H1 (cell line): ENCODE data around the gene TMEM134. TPM values are rescaled to one million over a fixed set of nuclear protein-coding genes. Genes with fewer than 3 reads are reported as not detected.

Experiments
- CTCF ChIA-PET: fragments of 300-600 bp; sonication (Branson Sonifier 250); formaldehyde crosslinking; loops from one replicate; lab custom pipeline; 2021; ENCODE audit not compliant: partially characterized antibody; lab: Charles Lee
- POLR2A ChIA-PET: fragments of 300-600 bp; sonication (Branson Sonifier 250); formaldehyde crosslinking; loops from one replicate; lab custom pipeline; 2021; ENCODE audit warnings: inconsistent platforms; ENCODE audit not compliant: partially characterized antibody; lab: Charles Lee
- DNase-seq, 2 experiments: peaks; one replicate each; pipeline versions ENCODE4 v3.0.0 to v3.0.0-alpha.2; 2010 to 2022; ENCODE audit warnings: low spot score in 2 of 2, low read depth in 1 of 2, mixed read lengths in 1 of 2
- FAIRE-seq: peaks from 2 replicates; lab custom pipeline; 2011; peaks lifted over from hg19 to GRCh38; lab: Jason Lieb, UNC
- H2AFZ ChIP-seq: 2 replicates; pipeline ENCODE4 v1.8.1; 2012; ENCODE audit warnings: low read length, inconsistent platforms
- H2AK5ac ChIP-seq: 2 replicates; pipeline ENCODE4 v1.6.1; 2013; ENCODE audit warnings: low read depth, low read length
- H2BK120ac ChIP-seq: replicated peaks from 2 replicates; pipeline ENCODE3; 2013; ENCODE audit warnings: low read depth, low read length, inconsistent platforms
- H2BK12ac ChIP-seq: 2 replicates; pipeline ENCODE4 v1.6.1; 2013; ENCODE audit warnings: low read depth, low read length
- H2BK15ac ChIP-seq: 2 replicates; pipeline ENCODE4 v1.6.1; 2013; ENCODE audit warnings: low read length
- H2BK20ac ChIP-seq: 2 replicates; pipeline ENCODE4 v1.6.1; 2013; ENCODE audit warnings: low read length
- H2BK5ac ChIP-seq: 2 replicates; pipeline ENCODE4 v1.6.1; 2013; ENCODE audit warnings: low read depth, low read length
- H3K14ac ChIP-seq: 2 replicates; pipeline ENCODE4 v1.6.1; 2013; ENCODE audit warnings: inconsistent platforms; ENCODE audit not compliant: insufficient read length
- H3K18ac ChIP-seq: 2 replicates; pipeline ENCODE4 v1.6.1; 2013; ENCODE audit warnings: low read length; ENCODE audit errors: extremely low read depth
- H3K23ac ChIP-seq: 2 replicates; pipeline ENCODE4 v1.6.1; 2013; ENCODE audit warnings: inconsistent platforms; ENCODE audit not compliant: insufficient read length
- H3K23me2 ChIP-seq: 2 replicates; pipeline ENCODE4 v1.6.1; 2013; ENCODE audit warnings: low read depth, low read length
- H3K27ac ChIP-seq: 2 replicates; pipeline ENCODE4 v1.6.1; 2011; ENCODE audit warnings: low read depth, low read length, inconsistent platforms
- H3K27me3 ChIP-seq, 4 experiments: replicated peaks in 1 of 4; 1 replicate in 1 of 4; 2 replicates in 3 of 4; pipeline versions ENCODE4 v1.6.1 to v1.8.1; 2011 to 2013; ENCODE audit warnings: low read length in 3 of 4, mild to moderate bottlenecking in 3 of 4, inconsistent platforms in 2 of 4, mixed read lengths in 2 of 4, moderate library complexity in 1 of 4; ENCODE audit not compliant: control insufficient read depth in 3 of 4, insufficient read depth in 3 of 4; ENCODE audit errors: extremely low read depth in 1 of 4
- H3K36me3 ChIP-seq, 4 experiments: 2 replicates each; pipeline versions ENCODE4 v1.6.1 to v1.8.1; 2011 to 2013; ENCODE audit warnings: mild to moderate bottlenecking in 4 of 4, low read length in 3 of 4, moderate library complexity in 2 of 4, control low read depth in 1 of 4, inconsistent platforms in 1 of 4; ENCODE audit not compliant: insufficient read depth in 4 of 4, control insufficient read depth in 2 of 4
- H3K4ac ChIP-seq: replicated peaks from 2 replicates; pipeline ENCODE3; 2013; ENCODE audit warnings: low read length, low read depth, mixed read lengths, inconsistent platforms; ENCODE audit not compliant: insufficient read length
- H3K4me1 ChIP-seq, 4 experiments: replicated peaks in 1 of 4; 1 replicate in 1 of 4; 2 replicates in 3 of 4; pipeline versions ENCODE4 v1.6.1 to v1.8.1; 2011 to 2013; ENCODE audit warnings: low read length in 3 of 4, inconsistent platforms in 2 of 4, mixed read lengths in 1 of 4; ENCODE audit not compliant: insufficient read depth in 4 of 4, control insufficient read depth in 3 of 4
- H3K4me2 ChIP-seq, 2 experiments: 2 replicates each; pipeline versions ENCODE4 v1.6.1 to v1.8.1; 2011 to 2013; ENCODE audit warnings: low read depth in 2 of 2, low read length in 2 of 2, control low read depth in 1 of 2, inconsistent platforms in 1 of 2, mild to moderate bottlenecking in 1 of 2; ENCODE audit not compliant: insufficient read depth in 1 of 2
- H3K4me3 ChIP-seq, 4 experiments: fragments of 200-600, 300-600 bp in 1 of 4; sonication (generic), shearing (Covaris generic), sonication (Bioruptor Twin) in 1 of 4; 2 replicates each; pipeline versions ENCODE4 v1.5.1 to v1.8.1; 2011 to 2016; ENCODE audit warnings: low read length in 4 of 4, low read depth in 3 of 4, control low read depth in 2 of 4, inconsistent platforms in 2 of 4, mild to moderate bottlenecking in 2 of 4, mixed read lengths in 1 of 4, moderate library complexity in 1 of 4; ENCODE audit not compliant: insufficient read depth in 2 of 4; ENCODE audit errors: extremely low read depth in 1 of 4
- H3K56ac ChIP-seq: replicated peaks from 2 replicates; pipeline ENCODE3; 2013; ENCODE audit warnings: low read depth, mild to moderate bottlenecking, mixed read lengths, low read length, inconsistent platforms; ENCODE audit not compliant: insufficient read length
- H3K79me1 ChIP-seq: 2 replicates; pipeline ENCODE4 v1.6.1; 2013; ENCODE audit warnings: low read depth, low read length, control low read depth
- H3K79me2 ChIP-seq, 2 experiments: 2 replicates each; pipeline versions ENCODE4 v1.6.1 to v1.8.1; 2012 to 2013; ENCODE audit warnings: low read length in 2 of 2, mild to moderate bottlenecking in 2 of 2, inconsistent platforms in 1 of 2; ENCODE audit not compliant: insufficient read depth in 2 of 2, control insufficient read depth in 1 of 2
- H3K9ac ChIP-seq, 4 experiments: replicated peaks in 1 of 4; 1 replicate in 1 of 4; 2 replicates in 3 of 4; pipeline versions ENCODE4 v1.6.1 to v1.8.1; 2011 to 2013; ENCODE audit warnings: low read depth in 3 of 4, low read length in 3 of 4, control low read depth in 2 of 4, mild to moderate bottlenecking in 2 of 4, moderate library complexity in 2 of 4, inconsistent platforms in 1 of 4; ENCODE audit errors: extremely low read depth in 1 of 4
- H3K9me3 ChIP-seq, 2 experiments: 2 replicates each; pipeline versions ENCODE4 v1.6.1 to v1.8.1; 2012 to 2013; ENCODE audit warnings: mild to moderate bottlenecking in 2 of 2, moderate library complexity in 2 of 2, control low read depth in 1 of 2, inconsistent platforms in 1 of 2, low read depth in 1 of 2, low read length in 1 of 2, mixed read lengths in 1 of 2; ENCODE audit not compliant: insufficient read depth in 2 of 2
- H4K20me1 ChIP-seq, 2 experiments: replicated peaks in 1 of 2; 2 replicates each; pipeline versions ENCODE3 to v1.8.1; 2011 to 2013; ENCODE audit warnings: inconsistent platforms in 2 of 2, low read length in 2 of 2, mild to moderate bottlenecking in 1 of 2; ENCODE audit not compliant: insufficient read depth in 2 of 2, control insufficient read depth in 1 of 2
- H4K5ac ChIP-seq: 2 replicates; pipeline ENCODE4 v1.6.1; 2013; ENCODE audit warnings: low read length, low read depth, mixed read lengths, inconsistent platforms; ENCODE audit not compliant: insufficient read length
- H4K8ac ChIP-seq: 2 replicates; pipeline ENCODE4 v1.8.0; 2013; ENCODE audit warnings: mild to moderate bottlenecking, moderate library complexity, low read length, inconsistent platforms; ENCODE audit not compliant: insufficient read depth; ENCODE audit errors: extremely low read depth
- H4K91ac ChIP-seq: replicated peaks from 2 replicates; pipeline ENCODE3; 2013; ENCODE audit warnings: low read length, mixed read lengths, inconsistent platforms; ENCODE audit not compliant: insufficient read length
- KDM1A ChIP-seq: fragments of 200-600, 300-600 bp; sonication (generic); IDR thresholded peaks from 2 replicates; pipeline ENCODE4 v1.7.1; 2016; ENCODE audit warnings: mild to moderate bottlenecking, low read length, borderline replicate concordance
- TAF1 ChIP-seq: IDR thresholded peaks from 2 replicates; pipeline ENCODE4 v1.6.1; 2011; ENCODE audit warnings: mild to moderate bottlenecking, low read depth, low read length
- WGBS, 2 experiments: shearing (Covaris generic) in 1 of 2; methylation state at CpG; one replicate each; pipeline versions ENCODE4 v1.1.6 to v1.1.7; 2013 to 2015; ENCODE audit warnings: low lambda C conversion rate in 2 of 2, mixed read lengths in 2 of 2, inconsistent platforms in 1 of 2, low coverage in 1 of 2, missing lambda C conversion rate in 1 of 2; ENCODE audit not compliant: insufficient replicate concordance in 2 of 2, insufficient coverage in 1 of 2, insufficient read length in 1 of 2; ENCODE audit errors: extremely low coverage in 1 of 2, missing lambda C conversion rate in 1 of 2; 5-methylcytosine and 5-hydroxymethylcytosine counted together
- polyA plus RNA-seq, 7 experiments: library from polyadenylated mRNA; depleted of rRNA in 3 of 7; stranded (reverse) in 5 of 7; unstranded in 2 of 7; fragments of >200 nt in 5 of 7; fragments of 200-250 nt in 2 of 7; gene quantifications; 1 replicate in 5 of 7; 2 replicates in 1 of 7; 4 replicates in 1 of 7; pipeline versions ENCODE4 v1.2.1 to v1.2.3, GENCODE V29; 2011 to 2013; ENCODE audit warnings: missing spikeins in 2 of 7, mixed read lengths in 2 of 7
- total RNA-seq: library from RNA; stranded (reverse); fragmentation: NEBNext Ultra II Directional; extraction: Animal tissue kit (Norgen Biotek cat#: 25700); gene quantifications from 2 replicates; pipeline ENCODE4 v1.2.1, GENCODE V29; 2021

Gene TMEM134
- total and polyA plus RNA-seq, 2 of the 8 experiments (the other 6 are each of a cell fraction or from before 2014, with no cell fraction given): 32.4 to 229 TPM

DNA sequence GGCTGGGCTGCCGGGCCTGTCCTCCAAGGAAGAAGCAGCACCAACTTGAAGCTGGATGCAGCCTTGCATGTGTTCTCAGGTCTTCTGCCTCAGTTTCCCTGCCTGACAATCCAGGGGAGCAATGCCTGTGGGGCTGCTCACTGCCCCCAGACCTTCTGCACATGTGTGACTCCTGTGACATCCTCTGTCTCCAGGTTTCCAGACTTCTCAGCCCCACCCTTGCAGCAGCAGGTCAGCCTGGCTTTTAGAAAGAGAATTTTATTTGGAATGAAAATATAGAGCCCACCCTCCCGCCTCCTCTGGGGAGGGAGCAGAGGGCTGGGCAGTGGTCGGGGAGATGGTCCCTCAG, 31.3 kb downstream of the TMEM134 start:
- no peak overlapping the region for H3K14ac ChIP-seq
- WGBS, 2 experiments: 79% methylated on average over 1 of the region's 3 CpGs; no CpG with 5 or more reads in 1 of the 2 experiments
- no peak overlapping the region for H2BK20ac ChIP-seq
- no peak overlapping the region for H2AFZ ChIP-seq
- no peak overlapping the region for H4K5ac ChIP-seq
- no peak overlapping the region for H3K9ac ChIP-seq
- H4K8ac ChIP-seq: peak overlapping the region; percentile 51; the same call in 1 of the 2 replicates
- H2BK12ac ChIP-seq: 0 out of 2 replicates have a peak overlapping the region, but pooled peaks have one; percentile 17
- H3K56ac ChIP-seq: no peak overlapping the region
- H3K4ac ChIP-seq: no peak overlapping the region
- H3K27ac ChIP-seq: 0 out of 2 replicates have a peak overlapping the region, but pooled peaks have one; percentile 52
- H3K9me3 ChIP-seq: no peaks in the 10 kb centered on the region
- H3K4me2 ChIP-seq: no peak overlapping the region
- H4K91ac ChIP-seq: peak overlapping the region; percentile 81
- no peaks in the 10 kb centered on the region; the same call in 1 of the 2 replicates for H3K23me2 ChIP-seq
- no peaks in the 10 kb centered on the region for H3K27me3 ChIP-seq
- 0 out of 2 replicates have a peak, but pooled peaks cover 2% of the 10 kb centered on the region for H3K79me1 ChIP-seq
- H3K23ac ChIP-seq: no peak overlapping the region
- 0 out of 2 replicates have a peak overlapping the region, but pooled peaks have one; percentile 46 for H2BK15ac ChIP-seq
- peaks cover 0 to 24% (median 16%) of the 10 kb centered on the region in 4 experiments; a peak in 6 of 7 replicates for H3K4me1 ChIP-seq
- no peak for DNase-seq
- H2AK5ac ChIP-seq: peak overlapping the region; percentile 82; the same call in 1 of the 2 replicates
- ChIA-PET POLR2A (interaction anchor here (1.0 to 12.5 kb wide), 17 partner anchors 10 to 83 kb away, joined by 3 to 104 read pairs (median 7); partner anchors contain the start of genes CABP4, CARNS1, GPR152 and PPP1CA), CTCF (interaction anchor here (0.6 to 2.2 kb wide), 9 partner anchors 13 to 43 kb away, joined by 3 to 8 read pairs (median 3); partner anchors contain the start of gene GPR152)
- H4K20me1 ChIP-seq: peaks cover 4 to 27% of the 10 kb centered on the region in 2 experiments
- H3K79me2 ChIP-seq: no peaks in the 10 kb centered on the region
- no peak overlapping the region; the same call in 1 of the 2 replicates for H3K18ac ChIP-seq
- peak overlapping the region; percentile 69 for H2BK5ac ChIP-seq
- no peak overlapping the region for H3K4me3 ChIP-seq
- peaks cover 8 to 30% (median 16%) of the 10 kb centered on the region in 4 experiments; a peak in 7 of 8 replicates for H3K36me3 ChIP-seq
- no peak for FAIRE-seq
- H2BK120ac ChIP-seq: no peak overlapping the region
- TF ChIP-seq KDM1A (no peak), TAF1 (no peak)
